ENCODE measurements around the gene C12orf60. TPM values are rescaled to one million over a fixed set of nuclear protein-coding genes. Genes with fewer than 3 reads are reported as not detected.

The C12orf60 gene
- total RNA-seq, 1 donor from 2014 or later, result 0.76 TPM

Other genes with a start within 250 kb of the C12orf60 start
- gene PLBD1, start 235.8 kb upstream of the C12orf60 start, total RNA-seq, result 56.5 TPM
- 0.20 TPM for gene GUCY2C, start 107.1 kb upstream of the C12orf60 start, total RNA-seq
- 28.5 TPM for gene WBP11, start 192 bp upstream of the C12orf60 start, total RNA-seq
- not detected for gene SMCO3, start 10.5 kb downstream of the C12orf60 start, total RNA-seq
- 0.08 TPM for gene ART4, start 39.9 kb downstream of the C12orf60 start, total RNA-seq
- 16.7 TPM for gene MGP, start 82.2 kb downstream of the C12orf60 start, total RNA-seq
- gene ERP27, start 134.9 kb downstream of the C12orf60 start, total RNA-seq, result 4.5 TPM
- 39.0 TPM for gene ARHGDIB, start 157.9 kb downstream of the C12orf60 start, total RNA-seq
- gene PDE6H, start 169.4 kb downstream of the C12orf60 start, total RNA-seq, result not detected